ENCODE data around the gene ADD1.

DNA sequence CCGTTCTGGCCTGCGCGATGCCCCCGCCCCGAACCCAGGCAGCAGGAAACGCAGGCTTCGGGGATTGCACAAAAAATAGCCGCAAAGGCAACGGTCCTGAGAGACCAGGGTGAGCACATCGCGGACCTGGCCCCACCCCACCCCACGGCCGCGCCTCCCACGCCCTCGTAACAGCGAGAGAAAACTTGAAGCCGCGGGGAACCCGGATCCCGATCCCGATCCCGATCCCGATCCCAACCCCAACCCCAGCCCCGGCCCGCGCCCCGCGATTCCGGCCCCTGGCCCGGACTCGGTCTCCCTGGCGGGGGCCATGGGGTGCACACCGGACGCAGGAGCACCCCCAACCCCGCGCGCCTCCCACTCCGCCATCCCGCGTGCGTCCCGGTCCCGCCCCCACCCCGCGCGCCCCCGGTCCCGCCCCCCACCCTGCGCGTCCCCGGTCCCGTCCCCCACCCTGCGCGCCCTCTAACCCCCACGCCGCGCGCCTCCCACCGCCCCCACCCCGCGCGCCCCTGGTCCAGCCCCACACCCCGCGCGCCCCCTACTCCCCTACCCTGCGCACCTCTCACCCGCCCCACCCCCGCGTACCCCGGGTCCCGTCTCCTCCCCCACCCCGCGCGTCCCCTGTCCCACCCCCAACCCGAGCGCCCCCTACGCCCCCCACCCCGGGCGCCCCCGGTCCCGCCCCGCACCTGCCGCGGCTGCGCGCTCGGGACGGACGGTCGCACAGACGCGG is 90.6 kb downstream of the ADD1 start:
- TF ChIP-seq, protein P1, sequence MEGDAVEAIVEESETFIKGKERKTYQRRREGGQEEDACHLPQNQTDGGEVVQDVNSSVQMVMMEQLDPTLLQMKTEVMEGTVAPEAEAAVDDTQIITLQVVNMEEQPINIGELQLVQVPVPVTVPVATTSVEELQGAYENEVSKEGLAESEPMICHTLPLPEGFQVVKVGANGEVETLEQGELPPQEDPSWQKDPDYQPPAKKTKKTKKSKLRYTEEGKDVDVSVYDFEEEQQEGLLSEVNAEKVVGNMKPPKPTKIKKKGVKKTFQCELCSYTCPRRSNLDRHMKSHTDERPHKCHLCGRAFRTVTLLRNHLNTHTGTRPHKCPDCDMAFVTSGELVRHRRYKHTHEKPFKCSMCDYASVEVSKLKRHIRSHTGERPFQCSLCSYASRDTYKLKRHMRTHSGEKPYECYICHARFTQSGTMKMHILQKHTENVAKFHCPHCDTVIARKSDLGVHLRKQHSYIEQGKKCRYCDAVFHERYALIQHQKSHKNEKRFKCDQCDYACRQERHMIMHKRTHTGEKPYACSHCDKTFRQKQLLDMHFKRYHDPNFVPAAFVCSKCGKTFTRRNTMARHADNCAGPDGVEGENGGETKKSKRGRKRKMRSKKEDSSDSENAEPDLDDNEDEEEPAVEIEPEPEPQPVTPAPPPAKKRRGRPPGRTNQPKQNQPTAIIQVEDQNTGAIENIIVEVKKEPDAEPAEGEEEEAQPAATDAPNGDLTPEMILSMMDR (IDR thresholded peaks at IDR 0.05), result no peak
- TF ChIP-seq POLR2A (IDR thresholded peaks at IDR 0.05), result no peak
